Astrocyte (in vitro differentiated cells and primary cell): ENCODE measurements around the gene RHBDL3.

Experiments used
- EZH2 ChIP-seq: IDR thresholded peaks from 2 replicates; pipeline ENCODE4 v1.6.1; 2012; ENCODE audit warnings: mild to moderate bottlenecking, low read length, inconsistent platforms; ENCODE audit not compliant: insufficient read depth
- TF ChIP-seq, protein P1 (sequence below): IDR thresholded peaks from 2 replicates; pipeline ENCODE4 v1.5.1; 2011; ENCODE audit warnings: low read depth, mild to moderate bottlenecking, inconsistent platforms, low read length, moderate library complexity; ENCODE audit not compliant: insufficient read depth

DNA sequence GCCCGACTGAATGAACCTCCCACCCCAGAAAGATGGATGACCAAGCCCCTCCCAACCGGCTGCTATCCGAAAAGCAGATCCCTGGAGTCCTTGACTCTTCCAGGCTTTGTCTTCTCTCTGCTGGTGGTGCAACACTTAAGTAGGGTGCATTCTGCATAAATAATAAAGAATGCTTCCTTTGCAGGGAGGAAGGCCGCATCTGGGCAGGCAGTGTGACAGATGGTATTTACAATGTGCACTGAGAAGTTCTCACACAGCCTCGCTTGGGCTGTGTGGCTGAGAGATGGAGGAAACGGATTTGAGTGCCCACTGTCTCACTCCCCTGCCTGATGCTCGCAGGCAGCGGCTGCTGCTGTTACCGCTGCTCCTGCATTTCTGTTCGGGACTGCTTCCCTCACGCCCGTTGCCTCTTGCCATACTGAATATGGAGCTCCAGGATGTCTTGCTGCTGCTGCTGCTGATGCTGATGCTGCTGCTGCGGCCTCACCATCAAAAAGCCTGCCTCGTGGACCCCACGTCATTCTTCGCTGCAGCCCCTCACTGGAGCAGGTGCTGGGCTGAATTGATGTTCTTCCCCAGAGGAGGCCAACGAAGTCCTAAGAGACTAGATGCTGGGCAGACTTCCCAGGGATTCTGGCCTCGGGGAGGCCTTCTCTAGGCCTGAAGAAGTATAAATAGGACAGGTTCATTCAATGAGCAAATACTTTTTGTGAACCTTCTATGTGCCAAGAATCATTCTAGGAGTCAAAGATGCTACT, 7.1 kb upstream of the RHBDL3 start:
- TF ChIP-seq, protein P1, sequence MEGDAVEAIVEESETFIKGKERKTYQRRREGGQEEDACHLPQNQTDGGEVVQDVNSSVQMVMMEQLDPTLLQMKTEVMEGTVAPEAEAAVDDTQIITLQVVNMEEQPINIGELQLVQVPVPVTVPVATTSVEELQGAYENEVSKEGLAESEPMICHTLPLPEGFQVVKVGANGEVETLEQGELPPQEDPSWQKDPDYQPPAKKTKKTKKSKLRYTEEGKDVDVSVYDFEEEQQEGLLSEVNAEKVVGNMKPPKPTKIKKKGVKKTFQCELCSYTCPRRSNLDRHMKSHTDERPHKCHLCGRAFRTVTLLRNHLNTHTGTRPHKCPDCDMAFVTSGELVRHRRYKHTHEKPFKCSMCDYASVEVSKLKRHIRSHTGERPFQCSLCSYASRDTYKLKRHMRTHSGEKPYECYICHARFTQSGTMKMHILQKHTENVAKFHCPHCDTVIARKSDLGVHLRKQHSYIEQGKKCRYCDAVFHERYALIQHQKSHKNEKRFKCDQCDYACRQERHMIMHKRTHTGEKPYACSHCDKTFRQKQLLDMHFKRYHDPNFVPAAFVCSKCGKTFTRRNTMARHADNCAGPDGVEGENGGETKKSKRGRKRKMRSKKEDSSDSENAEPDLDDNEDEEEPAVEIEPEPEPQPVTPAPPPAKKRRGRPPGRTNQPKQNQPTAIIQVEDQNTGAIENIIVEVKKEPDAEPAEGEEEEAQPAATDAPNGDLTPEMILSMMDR: no peak
- no peak for TF ChIP-seq EZH2
